Kidney (tissue), 14 donors: ENCODE measurements around the gene UBAC1. TPM values are rescaled to one million over a fixed set of nuclear protein-coding genes. Genes with fewer than 3 reads are reported as not detected.

Experiments used
- DNase-seq, 5 donors: peaks; one replicate each; pipeline ENCODE4 v3.0.0-alpha.2; 2013 to 2020
- FAIRE-seq: peaks from 2 replicates; lab custom pipeline; 2012; peaks lifted over from hg19 to GRCh38; lab: Jason Lieb, UNC
- H3K27ac ChIP-seq, 2 donors: one replicate each; pipeline ENCODE4 v1.7.0; 2013; ENCODE audit warnings: low read depth in 2 of 2, low read length in 2 of 2, inconsistent platforms in 1 of 2
- H3K27me3 ChIP-seq: one replicate; pipeline ENCODE4 v1.7.1; 2013; ENCODE audit warnings: low read length, inconsistent platforms; ENCODE audit not compliant: control insufficient read depth, insufficient read depth
- H3K36me3 ChIP-seq, 3 donors: one replicate each; pipeline versions ENCODE4 v1.7.0 to v1.7.1; 2013; ENCODE audit warnings: low read length in 3 of 3, control low read depth in 1 of 3, inconsistent platforms in 1 of 3; ENCODE audit not compliant: insufficient read depth in 3 of 3, control insufficient read depth in 2 of 3
- H3K4me1 ChIP-seq, 3 donors: one replicate each; pipeline versions ENCODE4 v1.7.0 to v1.7.1; 2013; ENCODE audit warnings: low read length in 3 of 3, inconsistent platforms in 1 of 3, low read depth in 1 of 3; ENCODE audit not compliant: control insufficient read depth in 2 of 3, insufficient read depth in 2 of 3
- H3K4me3 ChIP-seq, 3 donors: one replicate each; pipeline versions ENCODE4 v1.7.0 to v1.8.1; 2013; ENCODE audit warnings: low read length in 3 of 3, control low read depth in 1 of 3, inconsistent platforms in 1 of 3
- H3K9ac ChIP-seq, 3 donors: one replicate each; pipeline versions ENCODE4 v1.7.0 to v1.7.1; 2013; ENCODE audit warnings: low read length in 3 of 3, control low read depth in 1 of 3, inconsistent platforms in 1 of 3
- H3K9me3 ChIP-seq, 3 donors: one replicate each; pipeline versions ENCODE4 v1.7.0 to v1.7.1; 2013; ENCODE audit warnings: low read length in 3 of 3, control low read depth in 1 of 3, inconsistent platforms in 1 of 3; ENCODE audit not compliant: control insufficient read depth in 2 of 3, insufficient read depth in 1 of 3
- intact Hi-C: fragments of 100-400 bp; cut with DNase I; formaldehyde crosslinking; loops from one replicate; pipeline ENCODE4 v1.11.1; 2022
- polyA plus RNA-seq: library from polyadenylated mRNA; stranded (reverse); fragments of 350-450 nt; fragmentation: Illumina TruSeq; extraction: RNeasy Lipid Tissue Mini Kit (QIAGEN cat#74804); gene quantifications from one replicate; pipeline ENCODE4 v1.2.3, GENCODE V29; 2014; ENCODE audit warnings: low read depth, low replicate concordance; ENCODE audit not compliant: insufficient read depth
- total RNA-seq: library from RNA; stranded (reverse); fragmentation: NEBNext Ultra II Directional; extraction: Animal tissue kit (Norgen Biotek cat#: 25700); gene quantifications from one replicate; pipeline ENCODE4 v1.2.1, GENCODE V29; 2021
- TF ChIP-seq, protein P1 (sequence below): IDR thresholded peaks from 3 replicates; pipeline ENCODE4 v1.5.1; 2012; ENCODE audit warnings: mild to moderate bottlenecking, moderate library complexity, borderline replicate concordance; ENCODE audit not compliant: insufficient read depth; ENCODE audit errors: extremely low read depth
- donor health status: control.
- donor health status: control.
- donor health status: control.
- donor health status: control.
- donor health status: control.
- donor health status: DM: yes; HTN: yes; CAD: no.
- donor health status: Normal renal cell carcinoma (clear cell type).

Gene UBAC1
- total and polyA plus RNA-seq, 2 donors from 2014 or later: 40.2 to 52.6 TPM

DNA sequence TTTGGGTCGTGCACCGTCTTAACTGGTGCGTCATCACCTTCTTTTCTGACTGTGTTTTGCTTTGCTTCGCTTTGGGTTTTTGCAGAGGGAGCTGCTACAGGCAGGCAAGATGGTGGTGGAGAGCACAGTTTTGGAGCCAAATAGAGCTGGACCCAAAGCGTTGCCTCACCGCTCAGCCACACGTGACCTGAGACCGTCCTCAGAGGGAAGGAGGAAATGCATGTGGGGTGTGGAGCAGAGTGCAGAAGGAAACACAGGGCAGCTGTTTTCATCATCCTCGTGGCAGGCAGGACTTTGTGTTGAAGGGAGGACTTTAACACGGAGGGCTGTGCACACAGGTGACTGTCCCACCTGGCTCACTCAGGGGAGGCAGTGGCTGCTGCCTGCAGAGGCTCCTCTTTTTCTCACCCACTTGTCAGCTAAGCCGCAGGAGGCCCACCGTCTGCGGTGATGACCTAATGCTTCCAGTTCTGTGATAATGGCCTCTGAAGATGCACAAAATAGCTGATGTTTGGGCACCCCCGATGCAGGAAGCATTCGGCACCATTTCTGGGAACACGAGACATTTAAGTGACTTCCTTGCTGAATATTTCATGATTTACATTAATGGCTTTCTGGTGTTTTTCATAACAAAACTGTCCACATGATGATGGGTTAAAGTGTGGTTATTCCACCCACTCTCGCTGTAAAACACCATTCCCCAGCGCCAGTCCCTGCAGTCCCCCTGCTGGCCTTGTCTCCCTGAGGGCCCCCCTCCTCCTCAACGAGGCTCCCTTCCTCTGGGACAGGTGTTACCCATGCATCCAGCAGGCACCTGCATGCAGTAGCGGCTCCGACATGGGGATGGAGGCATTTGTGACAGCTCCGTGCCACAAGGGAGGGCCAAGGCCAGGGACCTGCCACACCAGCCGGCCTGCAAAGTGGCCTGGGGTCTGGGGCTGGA is 12.4 kb upstream of the UBAC1 start:
- FAIRE-seq: no peak
- DNase-seq: no peak

DNA sequence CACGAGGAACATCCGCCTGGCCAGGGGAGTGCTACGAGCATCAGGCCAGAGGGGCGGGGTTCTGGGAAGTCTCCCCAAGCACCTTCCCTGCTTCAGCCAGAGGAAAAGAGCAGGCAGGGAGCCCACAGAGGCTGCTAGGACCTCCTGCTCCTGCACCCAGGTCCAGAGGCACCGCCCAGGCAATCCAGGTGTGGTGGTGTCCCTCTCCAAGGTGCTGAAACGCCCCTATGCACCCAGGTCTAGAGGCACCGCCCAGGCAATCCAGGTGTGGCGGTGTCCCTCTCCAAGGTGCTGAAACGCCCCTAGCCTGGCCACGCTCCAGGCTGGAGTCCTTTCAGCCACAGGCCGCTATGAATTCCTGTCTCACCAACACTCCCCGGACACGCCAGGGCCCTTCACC is 10.7 kb upstream of the UBAC1 start:
- TF ChIP-seq, protein P1, sequence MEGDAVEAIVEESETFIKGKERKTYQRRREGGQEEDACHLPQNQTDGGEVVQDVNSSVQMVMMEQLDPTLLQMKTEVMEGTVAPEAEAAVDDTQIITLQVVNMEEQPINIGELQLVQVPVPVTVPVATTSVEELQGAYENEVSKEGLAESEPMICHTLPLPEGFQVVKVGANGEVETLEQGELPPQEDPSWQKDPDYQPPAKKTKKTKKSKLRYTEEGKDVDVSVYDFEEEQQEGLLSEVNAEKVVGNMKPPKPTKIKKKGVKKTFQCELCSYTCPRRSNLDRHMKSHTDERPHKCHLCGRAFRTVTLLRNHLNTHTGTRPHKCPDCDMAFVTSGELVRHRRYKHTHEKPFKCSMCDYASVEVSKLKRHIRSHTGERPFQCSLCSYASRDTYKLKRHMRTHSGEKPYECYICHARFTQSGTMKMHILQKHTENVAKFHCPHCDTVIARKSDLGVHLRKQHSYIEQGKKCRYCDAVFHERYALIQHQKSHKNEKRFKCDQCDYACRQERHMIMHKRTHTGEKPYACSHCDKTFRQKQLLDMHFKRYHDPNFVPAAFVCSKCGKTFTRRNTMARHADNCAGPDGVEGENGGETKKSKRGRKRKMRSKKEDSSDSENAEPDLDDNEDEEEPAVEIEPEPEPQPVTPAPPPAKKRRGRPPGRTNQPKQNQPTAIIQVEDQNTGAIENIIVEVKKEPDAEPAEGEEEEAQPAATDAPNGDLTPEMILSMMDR: no peak
- no peaks in the 10 kb centered on the region for H3K27me3 ChIP-seq
- intact Hi-C loops: no loop called here
- peaks cover 0 to 18% (median 6%) of the 10 kb centered on the region in 3 donors for H3K4me1 ChIP-seq
- DNase-seq: peak; percentile 91 to 93 (median 93)
- no peak overlapping the region for H3K4me3 ChIP-seq
- peak overlapping the region in 1 of 2 donors; percentile 13 for H3K27ac ChIP-seq
- H3K9me3 ChIP-seq: no peaks in the 10 kb centered on the region
- H3K36me3 ChIP-seq: no peaks in the 10 kb centered on the region
- H3K9ac ChIP-seq: no peak overlapping the region
- no peak for FAIRE-seq

More for the DNA sequence above, 12.4 kb upstream of the UBAC1 start:
- TF ChIP-seq, protein P1: no peak
- no peak overlapping the region for H3K4me3 ChIP-seq
- no peak overlapping the region for H3K27ac ChIP-seq
- no peaks in the 10 kb centered on the region for H3K9me3 ChIP-seq
- H3K4me1 ChIP-seq: peaks cover 0 to 11% (median 6%) of the 10 kb centered on the region in 3 donors
- H3K9ac ChIP-seq: no peak overlapping the region
- no peaks in the 10 kb centered on the region for H3K36me3 ChIP-seq
- no peaks in the 10 kb centered on the region for H3K27me3 ChIP-seq
- intact Hi-C loops: no loop called here

DNA sequence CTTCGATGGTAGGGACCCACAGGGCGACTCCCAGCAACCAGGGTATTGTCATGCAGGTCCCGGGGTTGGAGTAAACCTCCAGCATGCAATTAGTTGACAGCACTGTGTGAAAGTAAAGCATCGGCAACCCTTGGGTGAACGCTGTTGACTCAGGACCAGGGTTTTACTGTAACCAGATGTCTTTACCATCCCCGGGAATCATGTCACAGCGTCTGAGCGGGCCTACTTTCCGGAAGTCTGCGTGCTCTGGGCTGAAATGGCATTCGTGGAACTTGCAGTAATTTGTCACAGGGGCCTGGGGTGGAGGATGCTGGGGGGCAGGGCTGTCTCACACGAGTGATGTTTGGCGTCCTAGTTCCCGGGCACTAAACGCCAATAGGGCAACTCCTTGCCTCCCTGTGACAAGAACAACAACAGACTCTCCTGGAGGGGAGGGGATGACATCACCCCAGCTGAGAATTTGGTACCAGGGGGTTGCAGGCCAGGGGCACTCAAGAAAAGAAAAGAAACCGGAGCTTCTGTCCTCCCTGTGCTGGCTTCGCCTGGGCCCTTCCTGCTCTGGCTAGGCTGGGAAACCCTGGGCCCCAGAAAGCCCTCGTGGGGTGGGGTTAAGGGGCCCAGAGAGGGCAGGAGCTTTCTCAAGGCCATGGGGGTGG is 10.1 kb upstream of the UBAC1 start:
- intact Hi-C loops: no loop called here

More for the DNA sequence above, 10.1 kb upstream of the UBAC1 start:
- H3K27ac ChIP-seq: no peak overlapping the region
- H3K27me3 ChIP-seq: no peaks in the 10 kb centered on the region
- TF ChIP-seq, protein P1: no peak
- FAIRE-seq (no peak), DNase-seq (no peak)
- no peaks in the 10 kb centered on the region for H3K9me3 ChIP-seq
- H3K4me1 ChIP-seq: peaks cover 0 to 18% (median 6%) of the 10 kb centered on the region in 3 donors
- H3K9ac ChIP-seq: no peak overlapping the region
- no peaks in the 10 kb centered on the region for H3K36me3 ChIP-seq
- no peak overlapping the region for H3K4me3 ChIP-seq
